IMR-90 (cell line): Measurements from ENCODE around the gene KLHL11. TPM values are rescaled to one million over a fixed set of nuclear protein-coding genes. Genes with fewer than 3 reads are reported as not detected.
"Not testable (repeated sequence)": the region's sequence is repeated elsewhere in the genome, so short reads cannot be mapped to it uniquely, and the experiment has no call there.

Experiments used
- ATAC-seq: fragments of 200-7000 bp; cut with Tn5 transposase; 2 replicates; pipeline ENCODE4 v1.9.1; 2020; ENCODE audit warnings: low read depth, mild to moderate bottlenecking, moderate library complexity
- BruUV-seq: library from RNA; stranded (reverse); fragments of 400-500 nt; replicated peaks from 2 replicates; lab custom pipeline; 2021; lab: Mats Ljungman, UMichigan
- CTCF ChIA-PET: fragments of 300-600 bp; formaldehyde crosslinking; extraction: SDS; loops from one replicate; lab custom pipeline; 2021; ENCODE audit warnings: antibody characterized with exemption; lab: Yijun Ruan, JAX
- POLR2A ChIA-PET: fragments of 300-600 bp; sonication (Branson Sonifier 250); formaldehyde crosslinking; loops from one replicate; lab custom pipeline; 2022; ENCODE audit warnings: antibody characterized with exemption; ENCODE audit not compliant: unreplicated experiment; lab: Charles Lee
- DNase-seq: peaks from one replicate; pipeline ENCODE4 v3.0.0; 2013
- H2AFZ ChIP-seq: replicated peaks from 2 replicates; pipeline ENCODE3; 2013; ENCODE audit warnings: low read length, mild to moderate bottlenecking; ENCODE audit not compliant: poor library complexity
- H2AK5ac ChIP-seq: 2 replicates; pipeline ENCODE4 v1.6.1; 2013; ENCODE audit warnings: low read depth, low read length, inconsistent platforms
- H2AK9ac ChIP-seq: replicated peaks from 2 replicates; pipeline ENCODE3; 2013; ENCODE audit warnings: mild to moderate bottlenecking, low read depth, low read length, moderate library complexity; ENCODE audit not compliant: poor library complexity
- H2BK120ac ChIP-seq: 2 replicates; pipeline ENCODE4 v1.6.1; 2013; ENCODE audit warnings: low read depth, low read length, inconsistent platforms
- H2BK15ac ChIP-seq: 3 replicates; pipeline ENCODE4 v1.6.1; 2013; ENCODE audit warnings: low read depth, low read length, inconsistent platforms
- H2BK20ac ChIP-seq: 2 replicates; pipeline ENCODE4 v1.6.1; 2013; ENCODE audit warnings: low read depth, mild to moderate bottlenecking, inconsistent platforms, low read length, moderate library complexity
- H2BK5ac ChIP-seq: 2 replicates; pipeline ENCODE4 v1.6.1; 2013; ENCODE audit warnings: mild to moderate bottlenecking, low read depth, low read length, inconsistent platforms; ENCODE audit not compliant: poor library complexity, severe bottlenecking
- H3K14ac ChIP-seq: replicated peaks from 2 replicates; pipeline ENCODE4 v1.6.1; 2013; ENCODE audit warnings: low read depth, low read length, inconsistent platforms
- H3K18ac ChIP-seq: 2 replicates; pipeline ENCODE4 v1.6.1; 2013; ENCODE audit warnings: low read depth, low read length, control low read depth
- H3K23ac ChIP-seq: 2 replicates; pipeline ENCODE4 v1.6.1; 2013; ENCODE audit warnings: low read depth, low read length, inconsistent platforms
- H3K27ac ChIP-seq: 2 replicates; pipeline ENCODE4 v1.5.1; 2013; ENCODE audit warnings: mild to moderate bottlenecking, control low read depth, low read length; ENCODE audit not compliant: insufficient read depth
- H3K27me3 ChIP-seq: 2 replicates; pipeline ENCODE4 v1.6.1; 2013; ENCODE audit warnings: low read length; ENCODE audit not compliant: control insufficient read depth, insufficient read depth
- H3K36me3 ChIP-seq: 2 replicates; pipeline ENCODE4 v1.6.1; 2013; ENCODE audit warnings: low read length, mixed read lengths; ENCODE audit not compliant: control insufficient read depth, insufficient read depth
- H3K4ac ChIP-seq: 2 replicates; pipeline ENCODE4 v1.6.1; 2013; ENCODE audit warnings: low read depth, low read length, inconsistent platforms
- H3K4me1 ChIP-seq: 2 replicates; pipeline ENCODE4 v1.6.1; 2013; ENCODE audit warnings: low read length, mixed read lengths; ENCODE audit not compliant: control insufficient read depth, insufficient read depth
- H3K4me2 ChIP-seq: 2 replicates; pipeline ENCODE4 v1.6.1; 2013; ENCODE audit warnings: low read depth, mild to moderate bottlenecking, control low read depth, low read length, moderate library complexity
- H3K4me3 ChIP-seq: 2 replicates; pipeline ENCODE4 v1.5.1; 2013; ENCODE audit warnings: low read depth, mild to moderate bottlenecking, control low read depth, low read length, moderate library complexity; ENCODE audit not compliant: insufficient read depth
- H3K56ac ChIP-seq: 2 replicates; pipeline ENCODE4 v1.6.1; 2013; ENCODE audit warnings: low read length, inconsistent platforms; ENCODE audit not compliant: insufficient read depth; ENCODE audit errors: extremely low read depth
- H3K79me1 ChIP-seq, 2 experiments: 2 replicates each; pipeline ENCODE4 v1.6.1; 2013; ENCODE audit warnings: low read length in 2 of 2, inconsistent platforms in 1 of 2, low read depth in 1 of 2
- H3K9ac ChIP-seq: 2 replicates; pipeline ENCODE4 v1.6.1; 2013; ENCODE audit warnings: low read depth, low read length, control low read depth
- H3K9me1 ChIP-seq: 2 replicates; pipeline ENCODE4 v1.6.1; 2013; ENCODE audit warnings: low read length, inconsistent platforms; ENCODE audit not compliant: insufficient read depth
- H3K9me3 ChIP-seq: 2 replicates; pipeline ENCODE4 v1.6.1; 2013; ENCODE audit warnings: low read length; ENCODE audit not compliant: control insufficient read depth, insufficient read depth
- H4K20me1 ChIP-seq: 2 replicates; pipeline ENCODE4 v1.6.1; 2013; ENCODE audit warnings: low read length, inconsistent platforms; ENCODE audit not compliant: insufficient read depth
- H4K5ac ChIP-seq: 2 replicates; pipeline ENCODE4 v1.6.1; 2013; ENCODE audit warnings: mild to moderate bottlenecking, low read depth, low read length, control low read depth
- H4K8ac ChIP-seq, 2 experiments: 2 replicates each; pipeline ENCODE4 v1.6.1; 2013; ENCODE audit warnings: low read depth in 2 of 2, low read length in 2 of 2, control low read depth in 1 of 2, inconsistent platforms in 1 of 2
- H4K91ac ChIP-seq: 2 replicates; pipeline ENCODE4 v1.6.1; 2013; ENCODE audit warnings: low read depth, low read length, inconsistent platforms; ENCODE audit not compliant: insufficient read depth
- WGBS, 2 experiments: methylation state at CpG; one replicate each; pipeline versions ENCODE4 v1.1.5 to v1.1.7; 2013; ENCODE audit warnings: missing lambda C conversion rate in 2 of 2; ENCODE audit not compliant: insufficient read length in 1 of 2; ENCODE audit errors: extremely low coverage in 2 of 2; 5-methylcytosine and 5-hydroxymethylcytosine counted together
- dilution Hi-C: fragments of 300-500 bp; cut with HindIII; formaldehyde crosslinking; loops from one replicate; pipeline ENCODE4 v1.14.3; 2018; ENCODE audit warnings: low sequenced_read_pairs; ENCODE audit not compliant: unreplicated experiment
- in situ Hi-C: fragments of 300-500 bp; cut with MboI; formaldehyde crosslinking; loops from 3 replicates; pipeline ENCODE4 v1.14.3; 2019; ENCODE audit warnings: low sequenced_read_pairs, inconsistent platforms, mixed read lengths
- intact Hi-C: fragments of 100-400 bp; cut with micrococcal nuclease; formaldehyde crosslinking; loops from 2 replicates; pipeline ENCODE4 v1.10.0; 2022
- polyA plus RNA-seq, 3 experiments: library from polyadenylated mRNA; depleted of rRNA; stranded (reverse); fragments of >200 nt; gene quantifications; 2 replicates each; pipeline ENCODE4 v1.2.3, GENCODE V29; 2012; ENCODE audit warnings: low replicate concordance in 1 of 3
- total RNA-seq: library from RNA; depleted of rRNA; stranded (reverse); fragments of >200 nt; gene quantifications from 2 replicates; pipeline ENCODE4 v1.2.3, GENCODE V29; 2012

Gene KLHL11
- total and polyA plus RNA-seq, 2 of the 4 experiments (the other 2 are of a cell fraction) = 4.1 to 38.5 TPM

- ATAC-seq = not testable (repeated sequence)
These were observed 9.1 kb upstream of the KLHL11 start for GRCh38 chr17:41874293-41874670.

More at GRCh38 chr17:41874293-41874670, 9.1 kb upstream of the KLHL11 start:
- H2AFZ ChIP-seq, H4K5ac ChIP-seq, H4K20me1 ChIP-seq, H3K23ac ChIP-seq, H2BK120ac ChIP-seq, H3K9ac ChIP-seq, H2BK15ac ChIP-seq, intact Hi-C loops, H3K4me1 ChIP-seq, H3K18ac ChIP-seq, H3K9me1 ChIP-seq, H3K4ac ChIP-seq, H4K8ac ChIP-seq, H3K14ac ChIP-seq, H2AK5ac ChIP-seq, in situ Hi-C loops, POLR2A ChIA-PET, H3K4me2 ChIP-seq, BruUV-seq, H2BK5ac ChIP-seq, CTCF ChIA-PET, H4K91ac ChIP-seq, dilution Hi-C loops, H3K27ac ChIP-seq, H3K27me3 ChIP-seq, H3K9me3 ChIP-seq, DNase-seq, H2BK20ac ChIP-seq, H3K56ac ChIP-seq, H3K4me3 ChIP-seq: not testable (repeated sequence)
- peak overlapping the region; percentile 28 for H2AK9ac ChIP-seq
- 96% methylated on average over 4 of the region's 9 CpGs; no CpG with 5 or more reads in 1 of the 2 experiments for WGBS, 2 experiments
- peaks cover 63% of the 10 kb centered on the region for H3K36me3 ChIP-seq
- H3K79me1 ChIP-seq = peaks cover 18 to 42% of the 10 kb centered on the region in 2 experiments
